Fibroblast of the aortic adventitia (primary cell): ENCODE data around the gene TMEM267. TPM values are rescaled to one million over a fixed set of nuclear protein-coding genes. Genes with fewer than 3 reads are reported as not detected.
"Not testable (repeated sequence)": the region's sequence is repeated elsewhere in the genome, so short reads cannot be mapped to it uniquely, and the experiment has no call there.

Source experiments
- DNase-seq: peaks from one replicate; pipeline ENCODE4 v3.0.0-alpha.2; 2010; ENCODE audit warnings: low read depth
- H3K4me3 ChIP-seq: 2 replicates; pipeline ENCODE4 v1.5.1; 2011; ENCODE audit warnings: low read depth, mild to moderate bottlenecking, control low read depth, low read length, moderate library complexity
- total RNA-seq: library from RNA; depleted of rRNA; stranded (reverse); fragments of >200 nt; gene quantifications from 2 replicates; pipeline ENCODE4 v1.2.3, GENCODE V29; 2012; ENCODE audit warnings: low replicate concordance
- TF ChIP-seq, protein P1 (sequence below): IDR thresholded peaks from 2 replicates; pipeline ENCODE4 v1.5.1; 2011; ENCODE audit warnings: mild to moderate bottlenecking, low read length, control low read depth, inconsistent platforms; ENCODE audit not compliant: insufficient read depth

The TMEM267 gene
- total RNA-seq, 1 donor: 35.8 TPM

DNA sequence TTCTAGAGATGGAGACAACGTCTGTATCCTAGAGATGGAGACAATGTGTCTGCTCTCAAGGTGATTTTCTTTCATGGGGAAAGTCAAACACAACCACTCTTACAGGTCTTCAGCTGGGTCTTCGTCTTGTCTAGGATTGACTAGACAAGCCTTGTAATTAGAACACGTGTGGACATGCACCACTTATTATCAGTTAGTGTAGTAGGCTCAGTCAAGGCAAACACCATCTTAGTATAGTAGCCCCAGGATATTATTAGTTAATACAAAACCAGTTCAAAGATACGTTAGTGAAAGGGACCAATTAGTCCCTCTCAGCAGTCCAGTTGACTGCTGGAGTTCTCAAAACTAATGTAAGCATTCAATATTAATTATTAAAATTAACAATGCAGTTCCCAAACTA lies 56.4 kb downstream of the TMEM267 start:
- TF ChIP-seq, protein P1, sequence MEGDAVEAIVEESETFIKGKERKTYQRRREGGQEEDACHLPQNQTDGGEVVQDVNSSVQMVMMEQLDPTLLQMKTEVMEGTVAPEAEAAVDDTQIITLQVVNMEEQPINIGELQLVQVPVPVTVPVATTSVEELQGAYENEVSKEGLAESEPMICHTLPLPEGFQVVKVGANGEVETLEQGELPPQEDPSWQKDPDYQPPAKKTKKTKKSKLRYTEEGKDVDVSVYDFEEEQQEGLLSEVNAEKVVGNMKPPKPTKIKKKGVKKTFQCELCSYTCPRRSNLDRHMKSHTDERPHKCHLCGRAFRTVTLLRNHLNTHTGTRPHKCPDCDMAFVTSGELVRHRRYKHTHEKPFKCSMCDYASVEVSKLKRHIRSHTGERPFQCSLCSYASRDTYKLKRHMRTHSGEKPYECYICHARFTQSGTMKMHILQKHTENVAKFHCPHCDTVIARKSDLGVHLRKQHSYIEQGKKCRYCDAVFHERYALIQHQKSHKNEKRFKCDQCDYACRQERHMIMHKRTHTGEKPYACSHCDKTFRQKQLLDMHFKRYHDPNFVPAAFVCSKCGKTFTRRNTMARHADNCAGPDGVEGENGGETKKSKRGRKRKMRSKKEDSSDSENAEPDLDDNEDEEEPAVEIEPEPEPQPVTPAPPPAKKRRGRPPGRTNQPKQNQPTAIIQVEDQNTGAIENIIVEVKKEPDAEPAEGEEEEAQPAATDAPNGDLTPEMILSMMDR: no peak
- DNase-seq: no peak
- H3K4me3 ChIP-seq: no peak overlapping the region

DNA sequence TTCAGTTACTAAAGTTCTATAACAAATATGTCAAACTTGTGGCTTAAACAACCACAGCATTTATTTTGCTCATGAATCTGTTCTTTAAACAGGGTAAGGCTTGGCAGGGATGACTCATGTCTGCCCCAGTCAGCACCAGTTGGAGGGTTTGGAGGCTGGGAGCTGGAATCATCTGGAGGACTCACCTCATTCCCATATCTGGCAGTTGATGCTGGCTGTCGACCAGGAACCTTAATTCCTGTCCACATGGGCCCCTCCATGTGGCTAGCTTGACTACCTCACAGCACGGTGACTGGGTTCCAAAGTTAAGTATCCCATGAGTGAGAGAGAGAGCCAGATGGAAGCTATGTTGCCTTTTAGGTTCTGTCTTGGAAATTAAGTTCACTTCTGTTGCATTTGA lies 57.7 kb downstream of the TMEM267 start:
- H3K4me3 ChIP-seq: no peak overlapping the region
- DNase-seq: peak; percentile 83
- TF ChIP-seq, protein P1: no peak

DNA sequence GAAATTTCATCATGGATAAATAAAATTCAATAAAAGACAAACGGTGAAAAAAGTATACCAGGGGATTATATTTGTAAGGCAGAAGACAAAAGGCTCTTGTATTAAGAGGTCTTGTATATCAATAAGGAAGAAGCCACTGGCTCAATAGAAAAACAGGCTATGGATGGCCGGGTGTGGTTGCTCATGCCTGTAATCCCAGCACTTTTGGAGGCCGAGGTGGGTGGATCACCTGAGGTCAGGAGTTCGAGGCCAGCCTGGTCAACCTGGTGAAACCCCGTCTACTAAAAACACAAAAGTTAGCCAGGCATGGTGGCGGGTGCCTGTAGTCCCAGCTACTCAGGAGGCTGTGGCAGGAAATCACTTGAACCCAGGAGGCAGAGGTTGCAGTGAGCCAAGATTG lies 60.6 kb downstream of the TMEM267 start:
- DNase-seq, H3K4me3 ChIP-seq: not testable (repeated sequence)

DNA sequence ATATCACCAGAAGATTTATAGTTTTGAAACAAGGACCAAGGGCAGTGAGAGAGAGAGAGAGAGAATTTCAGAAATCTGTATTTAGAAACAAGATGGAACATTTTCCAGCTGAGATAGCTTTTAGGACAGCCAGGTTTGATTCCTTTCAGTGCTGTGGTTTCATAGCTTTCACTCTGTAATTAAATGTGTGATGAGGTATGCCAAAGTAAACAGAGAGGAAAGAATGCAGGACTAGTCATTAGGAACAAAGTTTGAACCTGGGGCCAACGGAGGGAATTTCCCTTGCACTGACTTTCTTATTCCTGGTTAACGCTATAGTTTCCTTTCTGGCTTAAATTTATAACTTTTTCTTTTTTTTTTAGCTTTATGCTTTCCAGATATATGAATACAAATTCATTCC lies 61.5 kb downstream of the TMEM267 start:
- no peak overlapping the region for H3K4me3 ChIP-seq
- DNase-seq: peak; percentile 81
- TF ChIP-seq, protein P1: no peak

DNA sequence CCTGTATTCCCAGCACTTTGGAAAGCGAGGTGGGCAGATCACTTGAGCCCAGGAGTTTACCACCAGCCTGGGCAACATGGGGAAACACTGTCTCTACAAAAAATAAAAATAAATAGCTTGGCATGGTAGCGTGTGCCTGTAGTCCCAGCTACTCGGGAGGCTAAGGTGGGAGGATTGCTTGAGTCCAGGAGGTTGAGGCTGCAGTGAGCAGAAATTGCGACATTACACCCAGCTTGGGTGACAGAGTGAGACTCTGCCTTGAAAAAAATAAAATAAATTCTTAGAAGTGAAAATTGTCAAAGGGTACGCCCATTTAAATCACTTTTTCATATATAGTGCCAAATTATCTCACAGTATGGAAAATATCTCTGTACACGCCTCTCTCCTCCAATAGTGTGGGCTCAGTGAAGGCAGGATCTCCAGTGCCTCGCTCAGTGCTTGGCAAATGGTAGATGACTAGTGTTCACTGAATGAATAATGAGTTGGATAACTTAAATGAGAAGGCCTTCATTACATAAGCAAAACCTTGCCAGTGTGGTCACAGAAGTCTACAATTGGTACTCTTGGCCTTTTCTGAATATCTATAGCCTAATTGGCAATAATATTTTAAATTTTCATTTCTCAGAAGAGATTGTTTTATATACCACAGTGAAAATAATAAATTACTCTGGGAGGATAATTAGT lies 62.1 kb downstream of the TMEM267 start:
- no peak overlapping the region for H3K4me3 ChIP-seq
- DNase-seq: peak; percentile 34
- TF ChIP-seq, protein P1: no peak

DNA sequence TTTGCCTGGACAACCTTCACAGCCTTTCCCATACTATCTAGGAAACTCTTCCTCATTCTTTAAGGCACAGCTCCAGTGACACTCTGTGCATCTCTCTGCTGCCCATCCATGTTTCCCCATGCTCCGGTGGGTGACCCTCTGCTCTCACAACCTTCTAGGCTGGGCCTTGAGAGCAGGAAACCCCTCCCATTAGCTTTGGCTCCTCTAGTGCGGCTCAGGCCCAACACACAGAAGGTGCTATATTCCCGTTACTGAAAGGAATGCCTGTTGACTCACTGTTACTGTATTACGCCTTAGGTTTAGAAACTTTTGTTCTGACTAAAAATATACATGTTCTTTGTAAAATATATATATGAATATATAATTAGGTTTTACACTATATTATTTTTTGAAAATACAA lies 63.4 kb downstream of the TMEM267 start:
- DNase-seq: no peak
- TF ChIP-seq, protein P1: no peak
- H3K4me3 ChIP-seq: no peak overlapping the region

DNA sequence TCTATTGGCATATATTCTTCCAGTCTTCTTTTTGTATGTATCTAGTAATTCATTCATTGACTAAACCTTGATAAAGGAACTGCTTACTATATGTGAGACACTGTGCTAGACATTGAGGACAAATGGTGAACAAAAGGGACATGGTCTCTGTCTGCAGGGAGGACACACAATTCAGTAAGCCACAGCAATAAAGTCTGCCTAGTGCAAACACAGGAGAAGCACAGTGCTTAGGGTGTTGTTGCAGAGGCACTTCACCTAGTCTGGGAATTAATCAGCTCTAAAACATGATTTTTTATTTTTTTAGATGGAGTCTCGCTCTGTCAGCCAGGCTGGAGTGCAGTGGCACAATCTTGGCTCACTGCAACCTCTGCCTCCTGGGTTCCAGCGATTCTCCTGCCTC lies 65.1 kb downstream of the TMEM267 start:
- TF ChIP-seq, protein P1: no peak
- no peak overlapping the region for H3K4me3 ChIP-seq
- DNase-seq: no peak
